HG03469 (cell line): ENCODE data around the gene RABEP2.
"Not testable (repeated sequence)": the region's sequence is repeated elsewhere in the genome, so short reads cannot be mapped to it uniquely, and the experiment has no call there.

Source experiments
- ATAC-seq: cut with Tn5 transposase; IDR thresholded peaks from one replicate; pipeline ENCODE4 v1.9.1; 2021; ENCODE audit warnings: mild to moderate bottlenecking, moderate library complexity, moderate number of reproducible peaks; ENCODE audit not compliant: unreplicated experiment

RABEP2 gene

GRCh38 chr16:28879841-28880588 lies 45.0 kb downstream of the RABEP2 start:
- peak; percentile 68 for ATAC-seq

- ATAC-seq, result peak; percentile 13
Measured at GRCh38 chr16:28879261-28879840, 45.7 kb downstream of the RABEP2 start.

DNA sequence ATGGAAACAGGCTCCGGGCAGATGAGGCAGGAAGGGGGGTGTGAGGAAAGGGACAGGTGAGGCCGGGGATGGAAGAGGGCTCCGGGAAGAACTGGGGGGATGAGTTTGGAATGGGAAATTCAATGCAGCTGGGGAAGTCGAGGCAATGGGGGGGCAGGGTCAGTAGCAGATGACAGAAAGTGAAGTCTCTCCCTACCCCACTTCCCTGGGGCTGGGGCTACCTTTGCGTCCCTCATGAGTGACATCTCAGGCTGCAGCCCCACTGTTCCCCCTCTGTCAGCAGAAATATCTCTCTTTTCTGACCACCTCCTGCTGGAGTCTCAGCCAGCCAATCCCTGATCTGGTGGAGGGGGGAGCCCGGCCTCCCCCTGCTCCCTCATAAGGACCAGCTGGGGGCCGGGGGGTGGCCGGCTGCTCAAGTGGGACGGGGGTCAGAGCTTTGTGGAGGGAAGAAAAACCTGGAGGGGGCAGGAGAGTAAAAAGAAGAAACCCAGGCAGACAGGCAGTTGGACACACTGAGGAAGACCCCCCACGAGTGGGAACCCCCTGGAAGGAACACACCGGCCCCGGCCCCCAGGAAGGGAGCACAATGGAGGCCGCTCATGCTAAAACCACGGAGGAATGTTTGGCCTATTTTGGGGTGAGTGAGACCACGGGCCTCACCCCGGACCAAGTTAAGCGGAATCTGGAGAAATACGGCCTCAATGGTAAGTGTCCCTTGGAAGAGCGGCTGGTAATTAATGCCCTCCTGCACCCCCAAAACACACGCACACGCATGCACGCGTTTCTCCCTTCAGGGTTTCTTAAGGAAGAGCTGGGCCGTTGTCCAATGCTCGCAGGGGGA lies 46.7 kb downstream of the RABEP2 start, which contains the start of gene ATP2A1:
TSS of gene ATP2A1 (plus strand) at position 406 of the 844 bp plus-strand sequence. CDS start at position 590, 184 bp downstream.
- ATAC-seq, result no peak

DNA sequence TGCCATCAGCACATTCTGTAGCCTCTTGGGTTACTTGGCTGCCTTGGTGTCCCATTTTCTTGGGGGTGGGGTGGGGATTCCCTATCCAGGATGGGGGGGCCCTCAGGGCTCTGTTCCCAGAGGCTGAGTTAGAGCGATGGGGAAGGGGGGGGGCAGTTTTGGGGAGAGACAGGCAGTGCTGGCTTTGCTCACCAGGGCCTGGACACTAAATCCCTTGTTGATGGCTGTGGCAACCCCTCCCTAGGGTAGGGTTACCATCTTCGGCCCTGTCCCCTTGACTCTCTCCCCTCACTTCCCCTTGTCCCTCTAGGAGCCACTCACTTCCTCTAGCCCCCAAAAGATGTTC lies 47.4 kb downstream of the RABEP2 start:
- no peak for ATAC-seq

- no peak for ATAC-seq
Measured at GRCh38 chr16:28876973-28877654, 47.9 kb downstream of the RABEP2 start.

DNA sequence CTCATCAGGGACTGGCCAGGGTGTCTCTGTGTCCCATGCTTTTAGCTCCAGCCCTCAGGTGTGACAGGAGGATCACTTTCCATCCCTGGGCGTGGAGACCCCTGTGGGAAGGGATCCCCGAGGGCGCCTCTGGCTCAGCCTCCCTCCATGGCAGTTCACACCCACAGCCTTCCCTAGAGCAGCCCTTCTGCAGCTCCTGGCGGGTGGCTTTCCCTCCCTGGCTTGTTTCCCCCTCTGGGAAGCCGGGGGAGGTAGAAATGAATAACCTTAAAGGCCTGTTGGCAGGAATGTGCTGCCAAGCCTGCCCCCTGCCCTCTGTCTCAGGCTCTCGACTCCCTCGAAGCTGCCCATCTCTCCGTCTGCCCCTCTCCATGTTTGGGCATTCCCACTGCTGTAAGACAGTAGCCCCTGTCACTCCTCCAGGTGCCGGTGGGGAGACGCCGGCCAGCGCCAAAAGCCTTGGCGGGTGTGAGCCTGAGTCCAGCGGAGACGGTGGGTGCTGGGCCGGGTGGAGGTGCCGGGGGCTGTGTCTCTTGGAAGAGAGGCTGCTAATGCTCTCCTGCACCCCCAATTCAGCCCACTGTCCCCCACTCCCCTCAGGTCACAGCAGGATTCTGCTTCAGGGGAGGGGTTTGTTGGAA lies 48.9 kb downstream of the RABEP2 start:
- no peak for ATAC-seq

DNA sequence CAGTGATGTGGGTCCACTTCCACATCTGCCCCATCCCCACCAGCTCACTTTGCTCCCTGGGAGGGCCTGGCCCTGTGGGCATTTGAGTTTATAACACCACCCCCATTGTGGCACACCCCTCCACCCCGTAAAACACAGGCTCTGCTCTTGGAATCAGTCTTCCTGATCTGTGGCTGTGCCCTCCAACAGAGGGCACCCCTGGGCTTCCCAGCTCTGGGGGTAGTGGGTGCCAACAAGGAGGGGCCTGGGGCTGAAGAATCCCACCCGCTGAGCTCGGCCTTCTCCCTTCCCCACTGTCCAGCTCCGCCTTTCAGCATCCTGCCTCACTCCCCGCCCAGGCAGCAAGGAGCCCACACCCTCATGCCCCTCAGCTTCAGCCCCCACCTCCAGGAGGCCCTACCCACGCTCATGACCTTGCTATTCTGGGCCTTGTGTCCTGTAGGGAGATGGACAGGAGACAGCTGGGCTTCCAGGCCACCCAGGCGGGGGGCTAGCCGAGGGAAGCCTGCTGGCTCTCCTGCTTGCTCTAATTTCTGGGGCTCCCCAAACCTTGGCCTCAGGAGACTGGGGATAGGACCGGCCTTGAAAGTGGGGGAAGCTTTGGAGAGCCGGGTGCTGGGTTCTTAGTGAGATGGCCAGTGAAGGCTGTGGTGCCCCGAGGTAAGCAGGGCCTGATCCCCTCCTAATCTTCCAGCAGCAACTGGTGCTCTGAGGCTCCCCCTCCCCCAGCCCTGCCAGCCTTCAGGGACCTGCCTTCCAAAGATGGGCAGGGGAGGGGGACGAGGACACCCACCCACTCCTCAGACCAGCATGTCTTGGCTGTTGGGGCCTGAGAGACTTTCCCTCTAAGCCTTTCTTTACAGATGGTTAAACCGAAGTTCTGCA lies 49.7 kb downstream of the RABEP2 start:
- ATAC-seq, result no peak

DNA sequence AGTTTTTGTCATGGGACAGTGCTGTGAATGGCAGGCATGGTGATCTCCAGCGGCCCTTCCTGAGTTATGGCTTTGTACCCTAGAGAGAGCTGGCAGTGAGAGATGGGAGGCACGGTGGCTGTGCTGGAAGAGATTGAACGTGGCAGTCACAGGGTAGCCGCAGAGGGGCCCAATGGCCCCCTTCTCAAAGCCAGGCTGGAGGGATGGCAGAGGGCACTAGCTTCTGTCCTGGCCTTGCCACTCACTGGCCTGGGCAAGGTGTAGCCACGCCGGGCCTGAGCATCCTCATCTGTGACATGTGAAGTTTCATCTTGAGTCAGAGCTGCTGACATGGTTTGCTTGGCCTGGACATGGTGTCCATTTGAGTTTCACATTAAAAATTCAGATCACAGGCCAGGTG lies 50.6 kb downstream of the RABEP2 start:
- no peak for ATAC-seq

DNA sequence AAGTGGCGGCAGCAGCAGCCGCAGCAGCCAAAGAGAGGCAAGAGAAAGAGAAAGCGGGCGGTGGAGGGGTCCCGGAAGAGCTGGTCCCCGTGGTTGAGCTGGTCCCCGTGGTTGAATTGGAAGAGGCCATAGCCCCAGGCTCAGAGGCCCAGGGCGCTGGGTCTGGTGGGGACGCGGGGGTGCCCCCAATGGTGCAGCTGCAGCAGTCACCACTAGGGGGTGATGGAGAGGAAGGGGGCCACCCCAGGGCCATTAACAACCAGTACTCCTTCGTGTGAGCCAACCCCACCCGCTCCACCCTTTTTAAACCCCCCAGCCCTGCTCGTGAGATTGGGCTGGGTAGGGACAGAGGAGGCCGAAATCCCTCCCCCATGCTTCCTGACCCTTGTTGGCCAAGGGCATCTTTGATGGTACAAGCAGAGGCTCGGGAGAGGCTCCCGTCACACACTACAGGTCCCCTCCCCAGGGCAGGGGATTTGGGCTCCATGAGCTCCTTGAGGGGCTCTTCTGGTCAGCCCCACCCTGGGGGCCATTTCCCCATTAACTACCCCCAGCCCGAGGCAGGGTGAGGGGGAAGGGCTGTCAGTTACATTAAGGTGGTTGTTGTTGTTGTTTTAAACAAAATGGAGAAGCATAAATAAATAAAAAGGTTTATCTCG lies 51.4 kb downstream of the RABEP2 start:
- ATAC-seq, result no peak

- ATAC-seq, result no peak
Measured at GRCh38 chr16:28872952-28873351, 52.1 kb downstream of the RABEP2 start.

DNA sequence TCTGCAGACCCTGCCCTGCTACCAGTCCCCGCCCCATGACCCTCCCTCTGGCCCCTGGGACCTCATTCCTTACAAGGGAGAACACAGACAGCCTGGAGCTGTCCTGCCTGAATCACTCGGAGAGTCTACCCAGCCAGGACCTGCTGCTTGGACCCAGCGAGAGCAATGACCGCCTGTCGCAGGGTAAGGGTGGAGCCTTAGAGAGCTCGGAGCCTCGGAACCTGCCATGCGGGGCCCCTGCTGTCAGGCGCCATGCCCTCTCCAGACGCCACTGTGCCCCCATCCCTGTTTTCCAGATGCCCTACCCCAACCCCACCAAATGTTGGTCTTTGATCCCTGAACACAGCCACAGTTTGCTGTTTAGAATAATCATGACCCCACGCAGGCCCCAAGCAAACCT lies 55.8 kb downstream of the RABEP2 start:
- no peak for ATAC-seq

DNA sequence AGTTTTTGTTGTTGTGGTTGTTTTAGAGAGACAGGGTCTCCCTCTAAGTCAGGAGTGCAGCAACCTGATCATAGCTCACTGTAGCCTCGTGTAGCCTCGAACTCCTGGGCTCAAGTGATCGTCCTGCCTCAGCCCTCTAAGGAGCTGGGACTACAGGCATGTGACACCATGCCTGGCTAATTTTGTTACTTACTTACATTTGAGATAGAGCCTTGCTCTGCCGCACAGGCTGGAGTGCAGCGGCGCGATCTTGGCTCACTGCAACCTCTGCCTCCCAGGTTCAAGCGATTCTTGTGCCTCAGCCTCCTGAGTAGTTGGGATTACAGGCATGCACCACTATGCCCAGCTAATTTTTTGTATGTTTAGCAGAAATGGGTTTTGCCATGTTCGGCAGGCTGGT lies 57.4 kb downstream of the RABEP2 start:
- not testable (repeated sequence) for ATAC-seq

GRCh38 chr16:28867241-28867640 lies 57.8 kb downstream of the RABEP2 start:
- ATAC-seq, result no peak

DNA sequence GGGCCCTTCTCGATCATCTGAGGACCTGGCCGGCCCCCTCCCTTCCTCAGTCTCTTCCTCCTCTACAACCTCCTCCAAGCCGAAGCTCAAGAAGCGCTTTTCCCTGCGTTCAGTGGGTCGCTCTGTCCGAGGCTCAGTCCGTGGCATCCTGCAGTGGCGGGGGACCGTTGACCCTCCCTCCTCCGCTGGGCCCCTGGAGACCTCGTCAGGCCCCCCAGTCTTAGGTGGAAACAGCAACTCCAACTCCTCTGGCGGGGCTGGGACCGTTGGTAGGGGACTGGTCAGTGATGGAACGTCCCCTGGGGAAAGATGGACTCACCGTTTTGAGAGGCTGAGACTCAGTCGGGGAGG lies 58.6 kb downstream of the RABEP2 start:
- ATAC-seq, result no peak

DNA sequence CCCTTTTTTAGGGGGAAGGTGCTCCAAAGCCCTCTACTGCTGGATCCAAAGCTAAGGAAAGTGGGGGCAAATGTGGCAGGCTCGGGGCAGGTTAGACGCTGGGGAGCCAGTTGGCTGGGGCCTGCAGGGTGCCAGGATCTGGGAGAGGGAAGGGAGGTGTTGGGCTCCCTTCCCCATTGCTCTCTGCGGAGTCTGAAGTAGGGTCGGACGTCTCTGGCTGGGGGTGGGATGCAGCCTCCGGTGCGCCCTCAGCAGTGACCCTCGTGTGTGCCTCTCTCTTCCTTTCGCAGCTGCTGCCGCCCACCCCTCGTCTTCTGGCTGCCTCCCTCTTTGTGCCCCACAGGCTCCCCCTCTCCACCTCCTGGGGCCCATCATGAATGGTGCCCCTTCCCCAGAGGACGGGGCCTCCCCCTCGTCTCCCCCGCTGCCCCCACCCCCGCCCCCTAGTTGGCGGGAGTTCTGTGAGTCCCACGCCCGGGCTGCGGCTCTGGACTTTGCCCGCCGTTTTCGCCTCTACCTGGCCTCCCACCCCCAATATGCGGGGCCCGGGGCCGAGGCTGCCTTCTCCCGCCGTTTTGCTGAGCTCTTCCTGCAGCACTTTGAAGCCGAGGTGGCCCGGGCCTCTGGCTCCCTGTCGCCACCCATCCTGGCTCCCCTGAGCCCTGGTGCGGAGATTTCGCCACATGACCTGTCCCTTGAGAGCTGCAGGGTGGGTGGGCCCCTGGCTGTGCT lies 59.1 kb downstream of the RABEP2 start:
- ATAC-seq, result no peak

GRCh38 chr16:28865001-28865688 lies 59.9 kb downstream of the RABEP2 start:
- ATAC-seq, result no peak

- ATAC-seq, result no peak
Measured at GRCh38 chr16:28863929-28864793, 60.9 kb downstream of the RABEP2 start.
